ENCODE data around the gene WNT8B.

WNT8B gene

GRCh38 chr10:100519311-100520051 is 56.7 kb downstream of the WNT8B start, which contains the start of gene SEC31B:
Gene SEC31B (minus strand): TSS chr10:100519861. CDS start chr10:100516952, 2,909 bp downstream.
- no peak for DNase-seq (ENCODE audit: low spot score)

- no peak for DNase-seq (ENCODE audit: low spot score)
Measured at GRCh38 chr10:100520811-100521210, 58.0 kb downstream of the WNT8B start.

DNA sequence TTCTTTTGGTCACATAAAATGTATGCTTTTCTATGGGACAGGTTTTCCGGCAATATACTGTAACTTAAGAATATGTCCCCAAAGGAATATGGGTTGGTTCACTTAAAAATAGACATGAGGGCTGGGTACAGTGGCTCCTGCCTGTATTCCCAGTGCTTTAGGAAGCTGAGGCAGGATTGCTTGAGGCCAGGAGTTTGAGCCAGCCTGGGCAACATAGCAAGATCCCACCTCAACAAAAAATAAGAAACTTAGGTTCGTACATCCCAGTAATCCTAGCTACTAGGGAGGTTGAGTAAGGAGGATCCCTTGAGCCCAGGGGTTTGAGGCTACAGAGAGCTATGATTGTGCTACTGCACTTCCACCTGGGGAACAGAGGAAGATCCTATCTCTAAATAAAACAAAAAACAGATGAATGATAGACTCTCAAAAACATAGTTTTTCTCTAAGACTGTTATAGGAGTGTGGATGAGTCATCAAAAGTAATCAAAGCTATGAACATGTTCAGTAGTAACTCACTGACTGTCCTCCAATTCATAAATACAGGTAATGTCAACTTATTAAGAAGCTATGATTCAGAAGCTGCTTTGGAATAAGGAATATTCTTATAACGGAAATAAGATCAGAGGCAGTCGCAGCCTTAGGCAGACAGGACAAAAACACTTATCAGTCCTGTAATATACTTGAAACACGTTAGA is 59.4 kb downstream of the WNT8B start:
- no peak for DNase-seq (ENCODE audit: low spot score)

- no peak for DNase-seq (ENCODE audit: low spot score)
Measured at GRCh38 chr10:100522945-100523344, 60.1 kb downstream of the WNT8B start.

DNA sequence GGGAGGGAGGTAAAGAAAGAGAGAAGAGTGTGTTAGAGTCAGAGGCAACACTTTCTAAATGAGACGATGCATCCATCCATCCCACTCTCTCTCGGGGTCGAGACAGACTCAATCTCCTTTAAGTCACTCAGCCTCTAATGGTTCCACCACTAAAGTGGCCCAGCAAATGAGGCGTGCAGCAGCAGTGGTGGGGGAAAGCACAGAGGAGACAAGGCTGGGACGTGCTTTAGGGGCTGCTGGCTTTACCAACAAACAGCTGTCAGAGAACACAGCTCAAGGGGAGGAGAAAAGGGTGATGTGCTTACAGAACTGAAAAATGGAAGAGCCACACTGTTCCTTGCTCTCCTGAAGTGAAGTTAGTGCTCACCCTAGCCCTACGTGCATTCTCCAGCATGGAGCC is 61.4 kb downstream of the WNT8B start:
- DNase-seq (ENCODE audit: low spot score) = no peak

DNA sequence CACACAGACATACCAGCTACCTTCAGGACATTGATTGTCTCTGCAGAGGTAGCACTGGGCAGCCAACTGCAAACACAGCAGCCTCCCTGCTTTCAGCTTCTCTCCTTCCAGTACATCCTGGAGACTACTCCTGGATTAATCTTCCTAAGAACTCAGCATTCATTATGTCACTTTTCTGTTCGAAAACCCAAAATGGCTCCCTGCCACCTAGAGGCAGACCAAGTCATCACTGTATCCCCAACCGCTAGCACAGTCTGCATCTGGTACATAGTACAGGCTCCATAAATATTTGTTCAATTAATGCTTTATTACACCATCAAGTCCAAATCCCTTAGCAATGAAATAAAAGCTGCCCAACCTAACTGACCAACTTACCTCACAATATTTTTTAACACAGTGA is 61.8 kb downstream of the WNT8B start:
- no peak for DNase-seq (ENCODE audit: low spot score)

GRCh38 chr10:100528123-100528886 is 65.5 kb downstream of the WNT8B start:
- peak; percentile 39 for DNase-seq (ENCODE audit: low spot score)

DNA sequence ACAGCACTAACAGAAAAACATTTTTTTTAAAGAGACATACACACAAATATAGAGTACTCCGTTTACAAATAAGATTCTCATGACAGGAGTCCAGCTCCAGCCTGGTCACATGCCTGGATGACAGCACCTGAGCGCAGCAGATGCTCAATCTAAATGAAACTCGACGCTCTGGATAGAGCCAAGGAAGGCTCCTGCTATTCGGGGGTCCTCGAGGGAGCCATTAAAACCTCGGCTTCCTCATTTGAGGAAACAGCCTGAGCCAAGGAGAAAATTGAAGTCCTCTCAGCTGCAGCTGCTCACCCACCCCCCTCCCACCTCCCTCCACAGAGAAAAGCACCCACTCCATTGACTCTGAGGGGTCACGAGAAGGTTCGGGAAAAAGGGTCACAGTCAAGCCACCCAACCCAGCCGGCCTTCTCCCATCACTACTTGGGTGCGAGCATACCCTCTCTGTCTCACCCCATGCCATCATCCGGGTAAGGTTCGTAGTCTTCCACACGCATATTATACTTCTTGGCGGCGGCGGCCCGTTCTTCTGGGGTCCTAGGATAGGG is 66.2 kb downstream of the WNT8B start:
- no peak for DNase-seq (ENCODE audit: low spot score)

GRCh38 chr10:100529475-100530298 is 66.9 kb downstream of the WNT8B start, which contains the start of gene NDUFB8:
Gene NDUFB8 (minus strand): TSS chr10:100529871. CDS start chr10:100529851, 20 bp downstream.
- DNase-seq (ENCODE audit: low spot score) = peak; percentile 92

- no peak for DNase-seq (ENCODE audit: low spot score)
Measured at GRCh38 chr10:100531761-100532160, 69.0 kb downstream of the WNT8B start.

Data from CD4-positive, alpha-beta T cell treated with Interleukin-15 for 4 hours (primary cell).